Activated naive CD8-positive, alpha-beta T cell (primary cell): ENCODE results near the gene HNRNPU.

Experiments
- H3K27ac Mint-ChIP-seq: one replicate; pipeline ENCODE4 v1.8.0; 2021; ENCODE audit warnings: mixed read lengths
- H3K27me3 Mint-ChIP-seq: one replicate; pipeline ENCODE4 v1.8.0; 2021; ENCODE audit warnings: mixed read lengths
- H3K36me3 Mint-ChIP-seq: one replicate; pipeline ENCODE4 v1.8.0; 2021; ENCODE audit warnings: mixed read lengths
- H3K4me1 Mint-ChIP-seq: one replicate; pipeline ENCODE4 v1.8.0; 2021; ENCODE audit warnings: low read depth, mixed read lengths
- H3K4me3 Mint-ChIP-seq: one replicate; pipeline ENCODE4 v1.8.0; 2021; ENCODE audit warnings: mild to moderate bottlenecking, mixed read lengths
- H3K9me3 Mint-ChIP-seq: one replicate; pipeline ENCODE4 v1.8.0; 2021; ENCODE audit warnings: low read depth, mixed read lengths

The HNRNPU gene

DNA sequence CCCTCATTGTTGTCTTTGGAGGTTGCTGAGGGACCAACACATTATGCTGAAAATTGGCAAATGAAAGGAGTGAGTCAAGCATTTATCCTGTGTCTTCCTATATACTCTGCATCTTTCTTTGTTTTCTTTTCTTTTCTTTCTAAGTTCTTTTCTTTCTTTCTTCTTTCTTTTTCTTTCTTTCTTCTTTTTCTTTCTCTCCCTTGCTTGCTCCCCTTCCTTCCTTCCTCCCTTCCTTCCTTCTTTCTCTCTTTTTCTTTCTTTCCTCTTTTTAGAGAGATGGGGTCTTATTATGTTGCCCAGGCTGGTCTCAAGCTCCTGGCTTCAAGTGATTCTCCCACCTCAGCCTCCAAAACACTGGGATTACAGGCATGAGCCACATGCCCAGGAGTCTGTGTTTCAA, 57.2 kb downstream of the HNRNPU start:
- Mint-ChIP-seq H3K36me3 (no peaks in the 10 kb centered on the region), H3K9me3 (no peaks in the 10 kb centered on the region), H3K4me1 (no peaks in the 10 kb centered on the region), H3K4me3 (no peak overlapping the region), H3K27ac (no peak overlapping the region), H3K27me3 (no peaks in the 10 kb centered on the region)

DNA sequence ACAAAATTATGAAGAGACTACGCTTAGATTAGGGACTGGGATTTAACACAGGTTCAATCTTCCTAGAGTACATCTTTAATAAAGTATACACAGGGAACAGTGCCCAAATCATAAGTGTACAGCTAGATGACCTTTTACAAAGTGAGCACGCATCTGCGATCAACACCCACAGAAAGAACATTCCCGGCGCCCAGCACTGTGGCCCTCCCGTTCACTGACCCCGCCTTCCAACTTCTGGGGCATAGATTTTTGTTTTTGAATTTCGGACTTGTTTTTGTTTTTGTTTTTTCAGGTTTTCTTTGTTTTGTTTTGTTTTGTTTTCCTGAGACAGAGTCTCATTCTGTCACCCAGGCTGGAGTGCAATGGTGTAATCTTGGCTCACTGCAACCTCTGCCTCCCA, 59.5 kb downstream of the HNRNPU start:
- no peaks in the 10 kb centered on the region for H3K27me3 Mint-ChIP-seq
- no peak overlapping the region for H3K27ac Mint-ChIP-seq
- no peaks in the 10 kb centered on the region for H3K9me3 Mint-ChIP-seq
- H3K36me3 Mint-ChIP-seq: no peaks in the 10 kb centered on the region
- no peak overlapping the region for H3K4me3 Mint-ChIP-seq
- peaks cover 3% of the 10 kb centered on the region for H3K4me1 Mint-ChIP-seq

DNA sequence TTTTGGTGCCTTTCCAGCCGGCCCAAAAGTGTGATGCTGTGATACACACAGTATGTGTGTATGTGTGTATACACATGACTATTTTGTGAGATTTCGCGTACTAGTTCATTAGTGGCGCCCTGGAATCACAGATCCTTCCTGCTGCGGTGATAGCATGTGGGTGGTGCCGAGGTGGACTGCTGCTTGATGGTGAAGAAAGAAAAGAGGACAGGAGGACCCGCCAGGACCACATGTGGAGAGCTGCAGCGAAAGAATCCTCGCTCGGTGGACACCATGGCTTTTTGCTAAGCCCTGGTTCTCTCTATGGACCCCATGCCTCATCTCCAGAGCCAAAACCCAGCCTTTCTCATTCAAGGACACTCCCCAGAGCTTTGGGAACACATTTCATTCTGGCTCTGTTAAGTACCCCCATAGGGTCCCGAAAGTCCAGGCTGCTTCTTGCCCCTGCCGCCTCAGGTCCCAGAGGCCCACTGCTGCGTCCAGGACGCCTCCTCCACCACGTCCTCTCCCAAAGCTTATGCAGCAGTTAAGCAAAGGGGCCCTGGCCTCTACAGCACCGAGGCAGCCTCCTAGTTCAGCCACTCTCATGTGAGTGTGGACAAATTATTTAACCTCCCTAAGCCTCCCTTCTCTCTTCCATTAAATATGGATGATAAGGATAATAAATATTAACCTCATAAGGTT, 61.6 kb downstream of the HNRNPU start:
- Mint-ChIP-seq H3K27me3 (no peaks in the 10 kb centered on the region), H3K27ac (no peak overlapping the region), H3K4me1 (peaks cover 3% of the 10 kb centered on the region), H3K9me3 (no peaks in the 10 kb centered on the region), H3K4me3 (no peak overlapping the region), H3K36me3 (no peaks in the 10 kb centered on the region)

DNA sequence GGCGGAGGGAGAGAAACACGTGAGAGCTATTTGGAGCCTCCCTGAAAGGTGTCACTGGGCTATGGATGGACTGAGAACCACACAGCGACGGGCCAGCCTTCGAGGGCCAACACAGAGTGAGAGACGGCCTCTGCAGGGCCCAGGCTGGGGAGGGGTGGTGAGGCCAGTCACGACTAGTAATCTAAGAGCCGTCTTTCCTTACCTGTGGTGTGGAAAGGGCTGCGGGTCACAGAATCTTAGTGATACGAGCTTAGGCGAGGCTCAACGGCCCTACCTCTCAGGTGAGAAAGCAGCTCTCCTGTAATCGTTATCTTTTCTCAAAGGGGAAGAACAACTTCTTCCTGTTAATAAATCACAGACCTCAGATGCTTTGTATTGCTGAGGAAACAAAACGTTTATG, 62.3 kb downstream of the HNRNPU start:
- peaks cover 3% of the 10 kb centered on the region for H3K4me1 Mint-ChIP-seq
- no peak overlapping the region for H3K27ac Mint-ChIP-seq

DNA sequence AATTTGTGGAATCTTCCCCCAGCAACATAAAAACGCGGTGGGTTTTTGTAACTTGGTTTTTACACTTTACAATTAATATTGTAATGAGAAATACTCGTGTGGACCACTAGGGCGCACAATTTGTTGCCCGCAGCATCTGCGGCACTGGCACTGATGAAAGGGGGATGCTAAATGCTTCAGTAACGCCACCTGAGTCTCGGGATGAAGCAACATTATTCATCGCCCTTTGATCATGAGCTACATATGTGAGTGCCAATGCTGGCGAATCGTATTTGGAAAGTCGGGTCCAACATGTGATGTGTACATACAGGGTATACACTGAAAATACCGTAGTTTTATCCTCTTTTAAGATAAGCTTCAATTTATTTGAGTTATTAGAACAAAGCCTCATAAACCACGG, 63.1 kb downstream of the HNRNPU start:
- Mint-ChIP-seq H3K27me3 (peaks cover 3% of the 10 kb centered on the region), H3K4me3 (no peak overlapping the region), H3K27ac (no peak overlapping the region), H3K36me3 (no peaks in the 10 kb centered on the region), H3K4me1 (peaks cover 3% of the 10 kb centered on the region), H3K9me3 (no peaks in the 10 kb centered on the region)

More for the DNA sequence above, 62.3 kb downstream of the HNRNPU start:
- no peaks in the 10 kb centered on the region for H3K9me3 Mint-ChIP-seq
- peaks cover under 1% of the 10 kb centered on the region for H3K27me3 Mint-ChIP-seq
- H3K4me3 Mint-ChIP-seq: no peak overlapping the region
- no peaks in the 10 kb centered on the region for H3K36me3 Mint-ChIP-seq

DNA sequence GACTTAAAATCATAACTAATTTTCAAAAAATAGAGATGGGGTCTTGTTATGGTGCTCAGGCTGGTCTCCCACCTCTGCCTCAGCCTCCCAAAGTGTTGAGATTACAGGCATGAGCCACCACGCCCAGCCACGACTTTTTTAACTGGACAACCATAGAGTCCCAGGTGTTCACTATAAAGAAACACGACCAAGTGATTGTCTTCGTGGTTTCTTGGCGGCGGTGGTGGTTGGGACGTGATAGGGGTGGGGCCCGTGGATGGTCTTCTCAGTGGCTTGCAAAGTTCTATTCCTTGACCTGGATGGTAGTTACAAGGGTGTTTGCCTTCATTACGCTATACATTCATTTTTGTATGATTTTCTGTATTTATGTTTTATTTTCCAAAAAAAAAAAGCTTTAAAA, 63.5 kb downstream of the HNRNPU start:
- no peak overlapping the region for H3K4me3 Mint-ChIP-seq
- no peak overlapping the region for H3K27ac Mint-ChIP-seq

More for the DNA sequence above, 63.5 kb downstream of the HNRNPU start:
- Mint-ChIP-seq H3K9me3 (no peaks in the 10 kb centered on the region), H3K27me3 (peaks cover 3% of the 10 kb centered on the region), H3K4me1 (peaks cover 3% of the 10 kb centered on the region), H3K36me3 (no peaks in the 10 kb centered on the region)
